SK-N-MC (cell line): Measurements from ENCODE around the gene TEP1.
"Not testable (repeated sequence)": the region's sequence is repeated elsewhere in the genome, so short reads cannot be mapped to it uniquely, and the experiment has no call there.

Experiments used
- DNase-seq: peaks from one replicate; pipeline ENCODE4 v3.0.0-alpha.2; 2011; ENCODE audit warnings: low read depth, low spot score
- H3K27ac ChIP-seq: fragments of 200-600 bp; sonication (generic); 2 replicates; pipeline ENCODE4 v1.5.1; 2016; ENCODE audit warnings: mixed run types
- H3K36me3 ChIP-seq: fragments of 200-600 bp; sonication (generic); 2 replicates; pipeline ENCODE4 v1.6.1; 2017; ENCODE audit warnings: antibody characterized with exemption, low read length, mixed read lengths; ENCODE audit not compliant: insufficient read depth
- H3K4me3 ChIP-seq: fragments of 200-600 bp; sonication (generic); 2 replicates; pipeline ENCODE4 v1.5.1; 2016
- H3K9ac ChIP-seq: fragments of 200-600 bp; sonication (generic); 2 replicates; pipeline ENCODE4 v1.8.0; 2017; ENCODE audit warnings: mixed run types, mixed read lengths; ENCODE audit not compliant: insufficient read length
- H3K9me3 ChIP-seq: fragments of 200-600 bp; sonication (generic); 2 replicates; pipeline ENCODE4 v1.6.1; 2017; ENCODE audit warnings: low read depth, mild to moderate bottlenecking, antibody characterized with exemption, low read length, moderate library complexity, mixed read lengths
- EZH2 ChIP-seq: fragments of 200-600 bp; sonication (generic); IDR thresholded peaks from one replicate; pipeline ENCODE4 v1.6.1; 2017; ENCODE audit warnings: antibody characterized with exemption
- FOXP2 ChIP-seq: optimal IDR thresholded peaks from 2 replicates; pipeline ENCODE3; 2011; ENCODE audit warnings: mild to moderate bottlenecking, moderate library complexity; ENCODE audit not compliant: insufficient read depth; ENCODE audit errors: extremely low read length, control extremely low read depth
- POLR2AphosphoS5 ChIP-seq: IDR thresholded peaks from 2 replicates; pipeline ENCODE4 v1.6.1; 2012; ENCODE audit warnings: mild to moderate bottlenecking, low read depth, low read length, borderline replicate concordance

Gene TEP1

GRCh38 chr14:20454516-20455354 is 41.4 kb upstream of the TEP1 start, which contains the start of the genes APEX1 and OSGEP:
Gene APEX1, plus strand, starts transcription at chr14:20455226. Its CDS starts 420 bp downstream, at chr14:20455646.
Gene OSGEP, minus strand, starts transcription at chr14:20454812. Its CDS starts 129 bp downstream, at chr14:20454683.
- TF ChIP-seq FOXP2 (peak; percentile 24), EZH2 (no peak), POLR2AphosphoS5 (peak; percentile 84)
- peak within 1 kb of the TSS; percentile 88 for H3K4me3 ChIP-seq
- H3K9ac ChIP-seq: peak within 1 kb of the TSS; percentile 99
- DNase-seq: peak; percentile 97
- no peaks in the 10 kb centered on the region for H3K9me3 ChIP-seq
- H3K36me3 ChIP-seq: peaks cover 68% of the 10 kb centered on the region
- H3K27ac ChIP-seq: peak within 1 kb of the TSS; percentile 99

GRCh38 chr14:20452831-20453230 is 39.5 kb upstream of the TEP1 start:
- not testable (repeated sequence) for H3K9me3 ChIP-seq, H3K4me3 ChIP-seq, DNase-seq, H3K27ac ChIP-seq, H3K9ac ChIP-seq
- peaks cover 68% of the 10 kb centered on the region for H3K36me3 ChIP-seq

- Histone ChIP-seq H3K9me3 (no peaks in the 10 kb centered on the region), H3K27ac (no peak overlapping the region), H3K4me3 (no peak overlapping the region), H3K9ac (no peak overlapping the region), H3K36me3 (peaks cover 68% of the 10 kb centered on the region)
- TF ChIP-seq POLR2AphosphoS5 (no peak), FOXP2 (no peak), EZH2 (no peak)
- no peak for DNase-seq
Measured at GRCh38 chr14:20446889-20447288, 33.6 kb upstream of the TEP1 start.

GRCh38 chr14:20443650-20444049 is 30.3 kb upstream of the TEP1 start:
- H3K27ac ChIP-seq, H3K4me3 ChIP-seq, DNase-seq, H3K9ac ChIP-seq, H3K9me3 ChIP-seq: not testable (repeated sequence)
- peaks cover 38% of the 10 kb centered on the region for H3K36me3 ChIP-seq

- TF ChIP-seq EZH2 (no peak), FOXP2 (no peak), POLR2AphosphoS5 (no peak)
- Histone ChIP-seq H3K9me3 (no peaks in the 10 kb centered on the region), H3K4me3 (no peak overlapping the region), H3K27ac (no peak overlapping the region), H3K9ac (no peak overlapping the region), H3K36me3 (peaks cover 16% of the 10 kb centered on the region)
- DNase-seq: no peak
Measured at GRCh38 chr14:20441461-20441860, 28.2 kb upstream of the TEP1 start.

- DNase-seq: no peak
- Histone ChIP-seq H3K9ac (no peak overlapping the region), H3K9me3 (no peaks in the 10 kb centered on the region), H3K4me3 (no peak overlapping the region), H3K36me3 (peaks cover 10% of the 10 kb centered on the region), H3K27ac (no peak overlapping the region)
- TF ChIP-seq FOXP2: no peak
- no peak for TF ChIP-seq POLR2AphosphoS5
- TF ChIP-seq EZH2: no peak
Measured at GRCh38 chr14:20440882-20441281, 27.6 kb upstream of the TEP1 start.

GRCh38 chr14:20440465-20440864 is 27.2 kb upstream of the TEP1 start:
- DNase-seq: no peak
- Histone ChIP-seq H3K9ac (no peak overlapping the region), H3K4me3 (no peak overlapping the region), H3K36me3 (peaks cover 6% of the 10 kb centered on the region), H3K9me3 (no peaks in the 10 kb centered on the region), H3K27ac (no peak overlapping the region)
- TF ChIP-seq EZH2: no peak
- TF ChIP-seq POLR2AphosphoS5: no peak
- no peak for TF ChIP-seq FOXP2

GRCh38 chr14:20438664-20439063 is 25.4 kb upstream of the TEP1 start:
- no peak for DNase-seq
- Histone ChIP-seq H3K4me3 (no peak overlapping the region), H3K9me3 (no peaks in the 10 kb centered on the region), H3K9ac (no peak overlapping the region), H3K36me3 (no peaks in the 10 kb centered on the region), H3K27ac (no peak overlapping the region)
- TF ChIP-seq EZH2: no peak

GRCh38 chr14:20436363-20436755 is 23.1 kb upstream of the TEP1 start:
- H3K9ac ChIP-seq: no peak overlapping the region
- no peak for DNase-seq

More at GRCh38 chr14:20436363-20436755, 23.1 kb upstream of the TEP1 start:
- no peaks in the 10 kb centered on the region for H3K36me3 ChIP-seq
- no peaks in the 10 kb centered on the region for H3K9me3 ChIP-seq
- no peak overlapping the region for H3K27ac ChIP-seq
- TF ChIP-seq POLR2AphosphoS5 (no peak), EZH2 (no peak), FOXP2 (no peak)
- H3K4me3 ChIP-seq: no peak overlapping the region
